ENCODE results near the gene NPAS3.

The NPAS3 gene

DNA sequence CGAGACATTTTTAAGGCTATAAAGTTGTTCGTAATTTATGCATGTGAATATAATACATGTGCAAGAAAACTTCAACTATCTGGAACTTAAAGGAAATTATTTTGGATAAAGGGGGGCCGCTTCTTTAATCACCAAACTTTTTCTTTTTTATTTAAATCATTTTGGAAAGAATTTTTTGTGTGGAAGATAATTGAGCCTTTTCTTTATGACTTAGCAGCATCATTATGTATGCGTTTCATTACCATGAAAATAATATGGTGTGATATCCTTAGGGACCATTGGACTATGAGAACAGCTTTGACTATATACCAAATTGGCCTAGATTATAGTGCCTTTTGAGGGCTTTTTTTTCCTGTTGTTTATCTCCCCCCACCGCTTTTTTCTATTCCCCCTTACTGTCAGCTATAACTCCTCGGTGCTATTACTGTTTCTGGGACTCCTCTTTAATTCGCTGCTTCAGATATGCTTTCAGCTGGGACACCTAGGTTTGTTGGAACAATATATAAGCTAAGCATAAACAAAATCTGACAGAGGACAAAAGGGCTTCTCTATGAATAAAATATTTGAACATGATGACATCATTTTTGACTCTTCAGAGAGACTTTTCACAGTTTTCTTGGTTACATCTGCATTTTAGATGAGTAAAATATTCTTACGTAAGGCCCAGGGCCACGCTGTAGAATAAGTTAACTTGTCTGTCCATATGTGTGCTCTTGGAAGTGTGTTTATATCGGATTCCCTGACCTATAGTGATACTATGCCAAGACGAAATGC, 392.7 kb downstream of the NPAS3 start:
- DNase-seq (ENCODE audit: low read depth in 2 of 2), result no peak

DNA sequence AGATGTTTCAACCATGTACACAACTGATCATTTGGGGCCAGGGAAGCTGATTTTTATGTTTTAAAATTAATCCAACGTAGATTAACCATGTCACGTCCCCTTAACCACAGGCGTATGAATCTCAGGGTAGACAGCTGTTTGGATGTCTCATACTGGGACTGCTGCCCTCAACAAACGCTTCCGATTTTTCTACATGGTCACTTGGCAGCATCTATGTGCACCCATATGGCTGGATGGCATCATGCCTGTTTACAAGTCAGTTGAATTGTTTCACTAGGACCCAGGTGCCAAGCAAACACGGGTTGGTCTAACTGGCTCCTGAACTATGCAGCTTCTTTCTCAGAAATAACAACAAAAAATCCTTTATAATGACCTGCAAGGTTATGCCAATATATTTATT, 393.8 kb downstream of the NPAS3 start:
- no peak for DNase-seq (ENCODE audit: low read depth in 2 of 2)

DNA sequence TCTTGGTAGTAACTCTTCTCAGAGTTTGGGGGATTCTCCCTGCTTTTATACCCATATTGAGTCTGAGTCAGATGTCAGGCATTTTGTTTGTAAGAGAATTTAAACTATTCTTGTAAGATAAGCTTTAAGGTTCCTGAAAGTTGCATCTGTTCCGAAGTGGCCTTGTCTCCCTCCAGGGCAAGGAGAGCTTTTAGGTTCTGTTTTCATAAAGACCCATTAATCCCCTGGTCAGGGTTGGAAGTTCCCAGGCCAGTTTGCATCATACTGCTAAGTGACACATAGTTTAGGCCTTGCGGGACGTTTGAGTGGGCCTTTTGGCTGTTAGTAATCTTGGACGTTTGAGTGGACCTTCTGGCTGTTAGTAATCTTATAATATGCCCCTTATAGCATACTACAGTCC, 396.7 kb downstream of the NPAS3 start:
- no peak for DNase-seq (ENCODE audit: low read depth in 2 of 2)

DNA sequence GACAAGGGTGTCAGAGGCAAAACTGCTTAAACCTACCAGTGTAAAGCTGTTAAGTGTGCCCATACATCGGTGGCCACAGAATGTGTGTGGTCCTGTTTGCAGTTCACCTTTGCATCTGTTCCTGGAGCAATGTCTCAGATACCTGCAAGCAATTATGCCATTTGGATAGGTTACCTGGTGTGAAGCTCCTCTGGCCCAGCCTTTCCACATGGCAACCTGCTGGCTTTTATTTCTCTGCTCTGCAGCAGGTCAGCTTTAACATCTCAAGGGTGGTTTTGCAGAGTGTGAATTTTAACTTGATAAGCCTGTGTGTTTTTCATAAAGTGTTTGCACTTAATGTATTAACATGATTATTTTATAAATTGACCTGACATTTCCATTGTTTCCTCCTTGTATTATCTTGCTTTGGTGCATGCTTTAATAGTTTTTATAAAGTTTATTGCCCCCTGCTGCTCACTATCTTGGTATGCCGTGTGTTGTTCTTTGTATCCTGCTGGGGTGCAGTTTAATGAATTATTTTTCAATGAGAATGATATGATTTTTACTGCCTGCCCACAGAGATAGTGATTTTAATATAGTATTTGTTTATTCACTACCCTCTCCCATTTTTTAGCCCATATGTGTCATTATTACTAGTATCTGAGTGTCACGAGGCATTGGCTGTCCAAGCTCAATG, 403.8 kb downstream of the NPAS3 start:
- DNase-seq (ENCODE audit: low read depth in 2 of 2), result no peak

DNA sequence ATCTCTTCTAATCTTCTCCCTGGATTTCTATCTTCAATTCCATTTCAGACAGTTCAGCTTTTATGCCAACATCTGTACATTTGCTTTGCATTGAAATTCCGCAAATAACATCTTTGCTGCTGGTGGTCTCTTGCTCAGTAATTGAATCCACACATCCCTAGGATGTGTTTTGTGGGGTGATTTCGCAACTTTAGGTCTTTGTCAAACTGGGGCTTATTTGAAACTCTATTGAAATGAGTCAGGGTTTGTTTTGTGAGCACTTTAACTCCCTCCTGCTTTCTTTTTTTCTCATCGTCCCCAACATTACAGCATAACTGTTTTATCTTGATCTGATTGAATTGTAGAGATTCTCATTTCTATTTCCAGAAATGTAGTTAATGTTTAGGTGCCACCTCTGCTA, 404.3 kb downstream of the NPAS3 start:
- DNase-seq (ENCODE audit: low read depth in 2 of 2), result no peak

DNA sequence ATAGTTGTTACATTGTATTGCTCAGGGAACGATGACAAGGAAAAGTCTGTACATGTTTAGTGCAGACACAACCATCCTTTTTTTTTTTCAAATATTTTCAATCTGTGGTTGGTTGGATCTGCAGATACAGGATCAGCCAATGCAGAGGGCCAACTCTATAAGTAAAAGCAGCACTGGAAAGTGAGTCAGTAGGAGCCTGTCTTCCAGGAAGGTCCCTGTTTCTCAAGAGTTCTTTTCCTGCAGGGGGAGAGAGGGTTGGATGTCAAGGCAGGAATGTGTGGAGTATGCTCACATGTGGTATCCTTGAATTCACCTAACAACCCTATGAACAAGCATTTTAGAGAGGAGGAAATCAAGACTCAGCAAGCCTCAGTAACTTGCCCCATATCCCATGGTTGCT, 409.1 kb downstream of the NPAS3 start:
- no peak for DNase-seq (ENCODE audit: low read depth in 2 of 2)

DNA sequence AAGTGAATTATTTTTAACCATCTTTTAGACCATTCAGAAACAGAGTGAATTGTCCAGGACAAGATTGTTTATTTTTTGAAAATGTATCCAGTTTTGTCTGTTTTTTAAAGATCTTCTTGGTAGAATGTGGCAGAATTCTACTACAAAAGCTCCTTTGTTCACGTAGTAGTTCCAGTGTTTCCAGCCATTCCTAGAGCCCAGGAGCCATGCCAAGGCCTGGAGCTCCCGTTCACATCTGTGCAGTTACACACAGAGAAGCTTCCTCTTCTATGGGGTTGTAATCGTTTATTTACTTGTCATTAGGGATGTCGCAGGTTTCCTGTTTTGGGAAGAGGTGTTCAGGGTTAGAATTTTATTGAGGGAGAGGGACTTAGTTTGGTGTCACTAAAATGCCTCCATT, 409.8 kb downstream of the NPAS3 start:
- no peak for DNase-seq (ENCODE audit: low read depth in 2 of 2)

DNA sequence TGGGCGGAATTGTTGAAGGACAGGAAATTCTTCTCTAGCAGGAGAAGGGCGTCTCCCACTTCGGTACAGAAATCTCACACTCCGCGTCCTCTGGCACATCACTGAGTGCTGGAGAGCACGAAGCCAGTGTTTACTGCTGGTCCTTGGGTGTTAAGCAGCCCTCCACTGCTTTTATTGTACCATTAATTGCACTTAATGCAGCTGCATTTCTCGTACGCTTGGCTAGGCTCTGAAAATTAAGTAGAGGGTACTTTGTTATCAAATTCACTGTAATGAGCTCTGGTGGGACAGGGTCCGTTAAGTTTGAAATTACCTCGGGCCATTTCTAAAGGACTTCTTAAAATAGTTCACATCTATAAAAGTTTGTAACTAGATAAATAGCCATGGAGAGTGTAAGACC, 411.2 kb downstream of the NPAS3 start:
- DNase-seq (ENCODE audit: low read depth in 2 of 2), result no peak

DNA sequence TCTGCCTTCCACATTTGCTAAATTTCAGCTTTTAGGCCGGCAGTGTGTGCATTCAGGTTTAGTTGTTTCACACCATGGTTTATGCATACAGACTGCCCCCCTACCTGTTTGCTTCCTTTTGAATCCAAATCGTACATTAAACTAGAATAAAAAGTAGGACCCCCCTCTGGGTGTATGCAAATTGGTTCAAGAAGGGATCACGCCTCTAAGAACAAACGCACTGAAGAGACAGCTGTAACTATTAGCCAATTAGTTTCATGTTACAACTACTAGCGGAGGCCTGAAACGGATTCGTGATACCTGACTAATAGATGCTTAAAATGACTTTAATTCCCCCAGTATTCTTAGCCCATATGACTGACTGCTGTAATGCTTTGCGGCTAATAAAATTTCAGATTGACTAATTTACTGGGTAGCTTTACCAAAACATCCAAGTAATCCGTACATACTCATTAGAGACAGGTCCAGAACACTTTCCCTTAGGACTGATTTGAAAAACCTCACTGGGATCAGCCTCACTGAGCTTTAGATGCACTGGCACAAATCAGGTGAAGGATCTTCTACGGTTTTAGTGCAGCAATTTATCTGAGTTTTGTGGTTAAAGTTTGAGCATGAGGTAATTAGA, 411.8 kb downstream of the NPAS3 start:
- no peak for DNase-seq (ENCODE audit: low read depth in 2 of 2)

DNA sequence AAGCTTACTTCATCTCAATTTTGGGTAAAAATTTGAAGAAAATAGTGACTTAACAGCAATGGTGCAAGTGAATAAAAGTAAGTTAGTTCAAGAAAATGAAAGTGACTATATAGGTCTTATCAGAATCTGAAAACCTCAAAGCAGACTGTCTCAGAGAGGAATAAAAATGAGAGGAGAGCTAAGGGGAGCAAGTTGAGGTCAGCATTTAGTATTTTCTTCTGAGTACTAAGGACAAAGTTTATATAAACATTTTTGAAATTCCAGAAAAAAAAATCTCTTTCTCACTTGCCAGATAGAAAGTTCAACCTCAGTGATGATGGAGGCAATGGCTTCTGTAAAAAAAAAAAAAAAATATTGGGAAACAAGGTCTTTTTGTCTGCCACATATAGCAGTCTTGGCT, 414.1 kb downstream of the NPAS3 start:
- no peak for DNase-seq (ENCODE audit: low read depth in 2 of 2)

DNA sequence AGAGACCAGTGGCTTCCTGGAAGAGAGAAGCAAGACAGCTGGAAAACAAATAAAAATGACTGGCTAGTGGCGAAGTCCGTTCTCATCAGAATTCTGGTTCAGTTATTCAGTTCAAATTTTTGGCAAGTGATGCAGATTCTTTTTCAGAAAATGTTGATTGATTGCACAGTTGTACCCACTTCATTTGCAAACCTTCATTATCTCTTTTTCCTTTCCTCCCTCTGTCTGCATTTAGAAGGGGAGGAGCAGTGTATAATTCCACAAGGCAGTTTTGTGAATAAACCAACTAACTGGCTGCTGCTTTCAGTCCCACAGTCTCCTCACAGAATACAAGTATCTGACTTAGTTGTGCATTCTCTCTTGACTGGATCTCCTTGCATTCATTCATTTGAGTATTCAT, 417.5 kb downstream of the NPAS3 start:
- no peak for DNase-seq (ENCODE audit: low read depth in 2 of 2)

DNA sequence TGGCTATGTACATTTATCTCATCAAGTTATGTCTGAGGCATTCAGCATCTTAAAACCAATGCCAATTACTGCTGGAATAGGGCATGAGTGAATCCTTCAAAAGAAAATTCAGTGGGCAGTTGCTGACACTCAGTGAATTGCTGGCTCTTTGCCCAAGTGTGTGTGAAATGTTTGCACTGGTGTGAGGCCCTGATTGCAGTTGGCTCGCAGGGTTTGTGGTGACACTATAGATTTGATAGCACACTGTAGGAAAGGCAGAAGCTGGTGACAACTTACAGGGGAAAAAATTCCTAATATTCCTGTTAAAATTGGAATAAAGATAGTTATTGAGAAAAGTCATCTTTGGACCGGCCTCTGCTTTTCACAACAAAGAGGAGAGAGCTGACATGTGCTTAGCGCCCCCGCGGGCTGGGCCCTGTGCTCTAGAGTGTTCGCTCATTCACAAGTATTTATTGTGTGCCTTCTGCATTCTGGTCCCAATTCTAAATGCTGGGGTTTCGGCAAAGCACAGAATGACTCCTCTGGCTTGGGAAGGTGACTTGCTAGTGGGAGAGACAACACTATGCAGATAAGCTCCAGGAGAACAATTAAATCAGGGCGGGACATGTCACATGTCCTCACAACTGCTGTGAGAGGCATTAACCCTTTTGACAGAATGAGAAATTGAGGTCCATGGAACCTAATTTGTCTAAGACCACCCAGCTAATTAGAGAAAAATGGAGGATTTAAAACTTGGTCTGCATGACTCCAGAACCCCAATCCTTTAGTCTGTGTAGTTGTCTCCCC, 418.7 kb downstream of the NPAS3 start:
- DNase-seq (ENCODE audit: low read depth in 2 of 2), result no peak

DNA sequence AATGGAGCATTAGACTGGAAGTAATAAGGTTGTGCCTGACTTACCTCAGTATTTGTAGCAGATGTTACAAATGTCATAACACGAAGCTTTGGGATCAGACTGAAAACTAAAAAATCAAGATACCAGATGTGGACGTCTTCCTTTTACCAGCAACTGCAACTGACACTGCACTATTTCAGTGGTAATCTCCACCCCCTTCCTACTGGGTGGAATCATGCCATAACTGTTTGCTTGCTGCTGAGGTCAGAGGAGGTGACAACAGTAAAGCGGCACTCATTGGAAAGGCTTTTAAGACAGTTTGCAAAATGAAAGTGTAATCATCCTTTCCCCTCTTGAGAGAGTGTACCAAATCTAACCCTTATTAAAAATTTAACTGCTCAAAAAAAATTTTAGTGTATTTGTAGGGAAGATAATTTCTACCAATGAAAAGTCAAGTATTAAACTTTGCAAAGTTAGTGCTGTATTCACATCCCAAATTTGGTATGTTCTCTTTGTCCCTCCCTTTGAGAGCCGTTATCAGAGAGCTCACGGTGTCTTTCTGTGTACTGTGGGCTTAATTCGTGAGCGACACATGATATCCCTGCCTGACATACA, 420.7 kb downstream of the NPAS3 start:
- DNase-seq (ENCODE audit: low read depth in 2 of 2), result no peak

DNA sequence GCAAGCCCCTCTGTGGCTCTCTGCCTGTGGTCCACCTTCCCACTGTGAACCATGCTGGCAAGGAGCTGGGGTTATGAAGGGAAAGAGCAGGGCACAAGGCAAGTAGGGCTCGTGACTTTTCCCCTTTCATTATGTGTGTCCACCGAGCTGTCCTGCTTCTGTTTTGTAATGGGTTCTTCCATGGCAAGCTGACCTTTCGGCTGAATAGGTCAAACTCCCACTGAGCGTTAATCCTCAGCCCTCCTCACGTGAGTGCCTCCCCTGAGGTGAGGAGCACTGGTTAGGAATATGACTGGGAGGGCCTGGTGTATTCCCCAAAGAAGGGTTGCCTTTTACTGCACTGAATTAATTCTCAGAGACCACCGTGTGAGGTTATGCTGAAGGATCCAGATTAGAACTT, 424.3 kb downstream of the NPAS3 start:
- no peak for DNase-seq (ENCODE audit: low read depth in 2 of 2)

DNA sequence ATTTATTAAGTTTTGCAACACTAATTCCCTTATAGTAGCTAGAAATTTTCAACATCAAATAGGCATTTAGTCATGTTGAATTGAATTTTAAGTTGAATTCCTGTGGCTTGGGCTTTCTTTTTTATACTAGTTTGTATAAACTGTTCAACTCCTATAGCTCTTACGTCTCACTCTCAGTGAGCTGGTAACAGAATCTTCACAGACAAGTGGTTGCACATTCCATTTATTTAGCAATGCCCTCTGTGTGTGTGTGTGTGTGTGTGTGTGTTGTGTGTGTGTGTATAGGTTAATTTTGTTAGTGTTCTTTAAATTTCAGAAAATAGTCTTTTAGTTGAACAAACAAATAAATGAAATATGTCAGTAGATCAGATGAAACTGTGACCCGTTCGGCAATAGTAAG, 425.0 kb downstream of the NPAS3 start:
- DNase-seq (ENCODE audit: low read depth in 2 of 2), result no peak

DNA sequence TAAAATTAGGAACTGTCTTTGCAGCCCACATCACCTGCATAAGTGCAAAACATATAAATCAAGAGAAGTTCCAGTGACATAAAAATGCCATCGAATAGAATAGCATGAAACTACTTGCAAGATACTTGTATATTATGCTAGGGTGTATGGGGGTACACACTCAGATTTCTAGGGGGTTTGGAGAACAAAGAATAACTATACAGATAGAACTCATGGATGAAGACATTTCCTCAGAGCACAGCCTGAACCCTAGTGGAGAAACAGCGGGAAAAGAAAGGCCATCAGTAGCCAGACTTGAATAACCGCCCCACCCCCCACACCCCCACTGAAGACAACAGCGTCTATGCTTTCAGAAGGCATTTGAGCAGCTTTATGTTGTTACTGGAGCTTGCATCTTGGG, 425.8 kb downstream of the NPAS3 start:
- no peak for DNase-seq (ENCODE audit: low read depth in 2 of 2)

DNA sequence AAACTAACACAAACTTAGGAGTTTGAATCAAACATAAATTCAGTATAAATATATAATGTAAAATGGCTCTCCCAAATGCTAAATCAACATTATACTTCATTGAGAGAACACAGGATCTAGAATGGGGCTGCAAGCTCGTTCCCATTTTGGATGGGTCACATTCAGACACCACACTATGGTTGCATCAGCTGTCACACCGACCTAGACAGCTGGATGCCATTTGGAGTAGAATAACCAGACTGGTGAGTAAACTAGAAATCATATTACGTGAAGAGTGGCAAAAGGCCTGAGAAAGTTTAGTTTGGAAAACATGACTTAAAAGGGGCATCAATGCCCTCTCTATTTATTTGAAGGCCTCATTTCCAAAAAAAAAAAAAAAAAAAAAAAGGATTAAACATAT, 430.4 kb downstream of the NPAS3 start:
- DNase-seq (ENCODE audit: low read depth in 2 of 2), result no peak

DNA sequence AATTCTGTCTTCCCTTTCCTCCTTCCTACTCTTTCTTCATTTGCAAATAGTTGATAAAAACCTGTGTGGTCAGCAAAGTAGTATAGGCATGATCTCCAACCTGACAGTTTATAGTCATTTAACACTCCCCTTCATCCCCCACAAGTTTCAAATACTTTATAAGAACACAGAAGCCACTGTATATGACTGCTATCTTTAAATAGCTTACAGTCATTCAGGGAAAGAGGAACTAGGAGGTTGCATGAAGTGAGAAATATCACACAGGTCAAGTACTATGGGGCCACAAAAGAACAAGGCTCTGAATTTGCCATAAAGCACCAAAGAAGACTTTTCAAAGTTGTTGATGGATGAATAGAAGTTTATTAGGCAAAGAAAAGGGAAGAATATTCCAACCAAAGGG, 431.3 kb downstream of the NPAS3 start:
- no peak for DNase-seq (ENCODE audit: low read depth in 2 of 2)

DNA sequence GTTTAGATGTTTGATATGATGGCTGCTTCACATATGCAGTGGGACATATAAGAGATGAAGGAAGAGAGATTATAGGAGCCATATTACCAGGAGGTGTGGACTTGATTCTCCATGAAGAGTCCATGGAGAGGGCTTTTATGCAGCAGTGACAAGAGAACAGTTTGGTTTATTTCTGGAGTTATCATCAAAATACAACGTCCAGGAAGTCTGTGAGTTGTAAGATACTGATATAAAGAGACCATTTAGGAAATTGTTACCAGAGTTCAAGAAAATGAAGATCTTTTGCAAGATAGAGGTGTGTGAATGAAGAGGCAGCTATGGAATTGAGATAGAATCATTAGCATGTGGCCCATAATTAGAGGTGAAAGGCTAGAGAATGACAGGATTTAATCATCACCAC, 431.7 kb downstream of the NPAS3 start:
- no peak for DNase-seq (ENCODE audit: low read depth in 2 of 2)

DNA sequence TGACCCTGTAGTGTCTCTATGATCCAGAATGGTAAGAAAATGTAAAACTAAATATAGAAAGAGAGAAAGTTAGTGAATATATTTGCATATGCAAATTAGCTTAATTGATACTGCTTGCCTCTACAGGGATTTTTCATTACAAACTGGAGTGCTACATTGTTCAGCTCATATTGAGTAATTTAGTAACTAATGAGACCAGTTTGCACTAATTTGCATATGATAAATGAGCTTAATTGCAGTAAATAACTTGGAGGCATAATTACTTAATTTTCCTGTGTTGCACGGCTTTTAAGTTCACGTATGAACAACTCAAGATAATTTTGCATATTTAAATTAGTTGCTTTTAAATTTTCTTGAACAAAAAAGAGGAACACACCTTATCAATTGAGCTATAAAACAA, 436.5 kb downstream of the NPAS3 start:
- DNase-seq (ENCODE audit: low read depth in 2 of 2), result no peak

DNA sequence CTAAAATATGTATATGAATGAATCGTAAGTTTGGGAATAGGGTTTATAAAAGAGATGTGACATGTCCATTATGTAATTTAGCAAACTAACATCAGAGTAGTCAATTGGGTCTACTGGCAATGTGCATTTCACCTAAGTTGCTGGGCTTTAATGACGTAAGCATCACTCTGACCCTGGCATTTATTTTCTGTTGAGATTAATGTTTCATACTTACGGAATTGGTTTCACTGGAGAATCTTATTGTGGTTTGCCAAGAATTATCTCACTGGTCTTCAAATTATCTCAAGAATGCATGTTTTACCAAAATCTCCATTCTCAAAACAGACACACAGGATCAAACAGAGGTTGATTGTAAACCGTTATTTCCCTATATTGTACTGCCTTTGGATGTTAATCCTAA, 437.1 kb downstream of the NPAS3 start:
- DNase-seq (ENCODE audit: low read depth in 2 of 2), result no peak

DNA sequence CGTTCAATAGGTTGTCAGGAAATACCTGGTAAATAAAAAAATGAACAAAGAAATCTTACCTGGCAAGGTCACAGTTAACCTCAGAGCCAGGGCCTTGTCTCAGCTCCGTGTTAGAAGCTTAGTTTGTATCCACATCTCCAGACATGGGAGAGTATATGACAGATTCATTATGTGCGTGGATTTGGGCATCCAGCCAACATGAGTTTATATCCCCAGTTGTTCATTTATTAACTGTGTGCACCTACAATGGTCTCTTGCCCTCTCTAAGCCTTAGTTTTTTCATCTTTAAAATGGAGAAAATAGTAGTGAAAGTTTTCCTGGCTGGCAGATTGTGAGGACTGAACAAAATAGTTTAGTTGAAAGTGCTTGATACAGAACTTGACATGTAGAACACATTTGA, 437.8 kb downstream of the NPAS3 start:
- DNase-seq (ENCODE audit: low read depth in 2 of 2), result no peak

Data from stimulated activated CD4-positive, alpha-beta T cell treated with anti-CD3 and anti-CD28 coated beads, Interleukin-4, amount 100 ng/mL, for 48 hours (primary cell).